Neural crest cell (in vitro differentiated cells): ENCODE results near the gene CACNA2D1. TPM values are rescaled to one million over a fixed set of nuclear protein-coding genes. Genes with fewer than 3 reads are reported as not detected.

ENCODE experiments used
- DNase-seq: peaks from one replicate; pipeline ENCODE4 v3.0.0; 2021; ENCODE audit warnings: low read depth, mixed read lengths, low spot score
- H3K27ac Mint-ChIP-seq: one replicate; pipeline ENCODE4 v1.8.0; 2021; ENCODE audit warnings: mild to moderate bottlenecking, mixed read lengths; ENCODE audit not compliant: unreplicated experiment
- H3K27me3 Mint-ChIP-seq: 2 replicates; pipeline ENCODE4 v1.8.0; 2021; ENCODE audit warnings: low read depth, mild to moderate bottlenecking, mixed read lengths
- H3K36me3 Mint-ChIP-seq: 2 replicates; pipeline ENCODE4 v1.8.0; 2021; ENCODE audit warnings: low read depth, mild to moderate bottlenecking, mixed read lengths
- H3K4me1 Mint-ChIP-seq: 2 replicates; pipeline ENCODE4 v1.8.0; 2021; ENCODE audit warnings: mixed read lengths
- H3K4me3 Mint-ChIP-seq: one replicate; pipeline ENCODE4 v1.8.0; 2021; ENCODE audit warnings: mild to moderate bottlenecking, mixed read lengths
- H3K9me3 Mint-ChIP-seq: 2 replicates; pipeline ENCODE4 v1.8.0; 2021; ENCODE audit warnings: mixed read lengths
- CTCF ChIP-seq: fragments of 200-600 bp; sonication (generic); conservative IDR thresholded peaks from 2 replicates; pipeline ENCODE4 v1.5.0; 2021; ENCODE audit warnings: antibody characterized with exemption, mild to moderate bottlenecking
- total RNA-seq: library from RNA; stranded (reverse); gene quantifications from 2 replicates; pipeline ENCODE4 v1.2.1, GENCODE V29; 2021

CACNA2D1 gene
- total RNA-seq, 1 donor from 2014 or later: 4.5 TPM

DNA sequence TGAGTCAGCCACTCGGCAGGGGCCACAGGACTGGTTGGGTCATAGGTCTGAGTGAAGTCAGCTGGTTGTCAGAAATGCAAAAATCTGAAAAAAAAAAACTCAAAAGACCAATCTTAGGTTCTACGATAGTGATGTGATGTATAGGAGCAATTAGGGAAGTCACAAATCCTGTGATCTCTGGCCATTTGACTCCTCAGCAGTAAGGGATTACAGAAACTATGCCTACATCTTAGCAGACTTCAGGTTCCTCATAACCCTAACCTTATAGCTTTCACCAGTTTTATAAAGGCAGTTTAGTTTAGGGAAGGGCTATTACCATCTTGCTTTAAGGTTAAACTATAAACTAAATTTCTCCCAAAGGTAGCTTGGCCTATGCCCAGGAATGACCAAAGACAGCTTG lies 510.6 kb downstream of the CACNA2D1 start:
- Mint-ChIP-seq H3K4me3 (no peak overlapping the region), H3K4me1 (no peaks in the 10 kb centered on the region), H3K27ac (no peak overlapping the region), H3K36me3 (no peaks in the 10 kb centered on the region), H3K9me3 (peaks cover 6% of the 10 kb centered on the region), H3K27me3 (no peaks in the 10 kb centered on the region)
- TF ChIP-seq CTCF: no peak
- DNase-seq: no peak

- TF ChIP-seq CTCF: no peak
- Mint-ChIP-seq H3K36me3 (no peaks in the 10 kb centered on the region), H3K27ac (no peak overlapping the region), H3K9me3 (peaks cover 6% of the 10 kb centered on the region), H3K4me1 (peaks cover 8% of the 10 kb centered on the region), H3K4me3 (no peak overlapping the region), H3K27me3 (no peaks in the 10 kb centered on the region)
- DNase-seq: no peak
Measured at GRCh38 chr7:81929386-81929785, 514.2 kb downstream of the CACNA2D1 start.

DNA sequence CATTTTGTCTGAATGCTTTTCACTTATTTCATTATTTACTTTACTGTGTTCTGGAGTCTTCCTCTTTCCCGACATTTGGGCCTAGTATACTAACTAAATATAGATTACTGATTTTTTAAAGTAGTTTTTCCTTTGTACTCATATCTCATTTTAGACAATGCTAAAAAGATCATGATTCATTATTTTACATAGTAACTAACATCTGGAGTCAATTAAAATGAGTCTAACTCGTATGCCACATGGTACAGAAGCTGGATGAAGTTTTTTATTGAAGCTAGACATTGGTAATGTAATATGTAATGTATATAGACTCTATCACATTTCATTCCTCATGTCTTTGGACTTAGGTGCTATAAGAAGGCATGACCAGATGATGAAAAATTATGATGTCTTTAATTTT lies 517.4 kb downstream of the CACNA2D1 start:
- DNase-seq: no peak
- H3K36me3 Mint-ChIP-seq: no peaks in the 10 kb centered on the region
- no peak overlapping the region for H3K4me3 Mint-ChIP-seq

GRCh38 chr7:81925530-81925929 lies 518.0 kb downstream of the CACNA2D1 start:
- Mint-ChIP-seq H3K9me3 (no peaks in the 10 kb centered on the region), H3K4me1 (peaks cover 28% of the 10 kb centered on the region), H3K27me3 (no peaks in the 10 kb centered on the region), H3K36me3 (no peaks in the 10 kb centered on the region), H3K4me3 (no peak overlapping the region), H3K27ac (no peak overlapping the region)
- no peak for DNase-seq
- no peak for TF ChIP-seq CTCF

More for the DNA sequence above, 517.4 kb downstream of the CACNA2D1 start:
- Mint-ChIP-seq H3K27ac (no peak overlapping the region), H3K27me3 (no peaks in the 10 kb centered on the region), H3K9me3 (no peaks in the 10 kb centered on the region), H3K4me1 (peaks cover 28% of the 10 kb centered on the region)
- TF ChIP-seq CTCF: no peak

DNA sequence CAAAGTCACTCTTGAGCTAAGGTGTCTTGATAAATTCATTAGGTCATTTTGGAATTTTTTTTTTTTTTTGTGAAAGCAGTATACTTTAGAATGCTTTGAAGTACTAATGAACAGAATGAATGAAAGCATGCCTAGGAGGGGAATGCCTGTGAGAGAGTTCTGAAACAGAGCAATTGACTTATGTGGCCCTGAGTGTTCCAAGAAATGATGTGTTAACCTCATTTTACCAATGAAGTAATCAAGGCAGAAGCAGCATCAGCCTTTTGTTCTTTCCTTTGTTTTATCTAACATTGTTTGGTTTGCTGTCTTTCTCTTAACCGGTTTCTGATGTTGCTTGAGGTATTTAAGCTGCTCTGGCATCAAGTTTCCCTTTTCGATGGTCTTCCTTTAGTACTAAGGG lies 519.1 kb downstream of the CACNA2D1 start:
- Mint-ChIP-seq H3K27me3 (no peaks in the 10 kb centered on the region), H3K4me3 (no peak overlapping the region), H3K4me1 (peaks cover 28% of the 10 kb centered on the region), H3K36me3 (no peaks in the 10 kb centered on the region), H3K9me3 (no peaks in the 10 kb centered on the region), H3K27ac (no peak overlapping the region)
- TF ChIP-seq CTCF: no peak
- no peak for DNase-seq

DNA sequence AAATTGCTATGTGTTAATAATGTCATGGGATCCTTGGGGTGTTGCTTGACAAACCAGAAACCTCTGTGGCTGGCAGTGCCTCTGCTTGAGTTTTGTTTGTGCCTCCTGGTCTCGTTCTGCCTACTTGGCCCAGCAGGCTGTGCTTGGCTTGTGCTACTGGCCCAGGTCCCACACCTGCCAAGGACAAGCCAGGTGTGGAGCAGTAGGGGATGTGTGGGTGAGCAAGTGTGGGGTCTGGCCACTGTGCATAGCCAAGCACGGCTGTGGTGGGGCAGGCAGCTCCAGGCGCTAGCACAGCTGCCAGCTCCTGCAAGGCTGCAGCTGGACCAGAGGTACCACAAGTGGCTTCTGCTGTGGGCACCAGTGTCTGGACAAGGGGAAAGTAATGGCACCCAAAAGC lies 524.1 kb downstream of the CACNA2D1 start:
- DNase-seq: no peak
- Mint-ChIP-seq H3K36me3 (peaks cover 5% of the 10 kb centered on the region), H3K27ac (no peak overlapping the region), H3K4me3 (no peak overlapping the region), H3K4me1 (peaks cover 21% of the 10 kb centered on the region), H3K27me3 (no peaks in the 10 kb centered on the region), H3K9me3 (peaks cover 9% of the 10 kb centered on the region)
- TF ChIP-seq CTCF: no peak
